WTC11 (cell line): Measurements from ENCODE around the gene BMP3.

Experiments used
- HMGA2 ChIP-seq: fragments of 250-450 bp; sonication (Bioruptor Pico); IDR thresholded peaks from 2 replicates; pipeline ENCODE4 v1.4.0; 2021; ENCODE audit warnings: mild to moderate bottlenecking, moderate library complexity
- KAT7 ChIP-seq: sonication (generic); formaldehyde crosslinking; IDR thresholded peaks from 2 replicates; pipeline ENCODE4 v1.8.1; 2023; ENCODE audit warnings: missing genetic modification reagents, mild to moderate bottlenecking, borderline replicate concordance
- MXD4 ChIP-seq: fragments of 250-450 bp; sonication (Bioruptor Pico); IDR thresholded peaks from 2 replicates; pipeline ENCODE4 v1.8.0; 2021; ENCODE audit warnings: mild to moderate bottlenecking, moderate library complexity, borderline replicate concordance
- TF ChIP-seq, protein P1 (sequence below): sonication (generic); formaldehyde crosslinking; IDR thresholded peaks from 2 replicates; pipeline ENCODE4 v1.8.0; 2022; ENCODE audit warnings: mild to moderate bottlenecking, missing genetic modification reagents
- TF ChIP-seq, protein P2 (sequence below): sonication (generic); formaldehyde crosslinking; conservative IDR thresholded peaks from 2 replicates; pipeline ENCODE4 v1.8.1; 2022; ENCODE audit warnings: mild to moderate bottlenecking, missing genetic modification reagents
- TF ChIP-seq, protein P3 (sequence below): fragments of 200-600 bp; IDR thresholded peaks from 2 replicates; pipeline ENCODE4 v1.8.0; 2022; ENCODE audit warnings: antibody characterized with exemption
- TF ChIP-seq, protein P4 (sequence below): fragments of 250-450 bp; sonication (Bioruptor Pico); IDR thresholded peaks from 2 replicates; pipeline ENCODE4 v2.1.2; 2022; ENCODE audit warnings: mild to moderate bottlenecking, moderate library complexity
- TF ChIP-seq, protein P5 (sequence below): sonication (generic); formaldehyde crosslinking; IDR thresholded peaks from 2 replicates; pipeline ENCODE4 v1.8.1; 2022; ENCODE audit warnings: mild to moderate bottlenecking, moderate library complexity, missing genetic modification reagents
- TF ChIP-seq, protein P6 (sequence below): sonication (generic); formaldehyde crosslinking; IDR thresholded peaks from 2 replicates; pipeline ENCODE4 v1.8.0; 2023; ENCODE audit warnings: mild to moderate bottlenecking, missing genetic modification reagents

DNA sequence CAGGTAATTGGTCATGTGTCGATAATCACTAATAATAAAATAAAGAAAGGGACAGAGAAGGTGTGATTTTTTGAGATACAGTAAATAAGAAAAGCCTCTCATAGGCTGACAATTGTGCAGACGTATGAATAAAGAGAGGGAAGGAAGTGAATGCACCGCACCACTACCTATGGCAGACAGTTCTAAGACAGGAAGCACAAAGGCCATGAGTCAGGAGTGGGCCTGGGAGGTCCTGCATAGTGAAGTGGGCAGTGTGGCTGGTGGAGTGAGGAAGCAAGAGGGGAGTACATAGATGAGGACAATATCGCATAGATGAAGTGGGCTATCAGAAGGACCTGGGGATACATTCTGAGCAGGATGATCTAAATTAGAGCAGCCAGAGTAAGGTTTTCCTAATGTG, 75.6 kb downstream of the BMP3 start:
- TF ChIP-seq, protein P1, sequence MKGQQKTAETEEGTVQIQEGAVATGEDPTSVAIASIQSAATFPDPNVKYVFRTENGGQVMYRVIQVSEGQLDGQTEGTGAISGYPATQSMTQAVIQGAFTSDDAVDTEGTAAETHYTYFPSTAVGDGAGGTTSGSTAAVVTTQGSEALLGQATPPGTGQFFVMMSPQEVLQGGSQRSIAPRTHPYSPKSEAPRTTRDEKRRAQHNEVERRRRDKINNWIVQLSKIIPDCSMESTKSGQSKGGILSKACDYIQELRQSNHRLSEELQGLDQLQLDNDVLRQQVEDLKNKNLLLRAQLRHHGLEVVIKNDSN (CRISPR knock-in tag) = no peak
- TF ChIP-seq, protein P2, sequence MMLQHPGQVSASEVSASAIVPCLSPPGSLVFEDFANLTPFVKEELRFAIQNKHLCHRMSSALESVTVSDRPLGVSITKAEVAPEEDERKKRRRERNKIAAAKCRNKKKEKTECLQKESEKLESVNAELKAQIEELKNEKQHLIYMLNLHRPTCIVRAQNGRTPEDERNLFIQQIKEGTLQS = no peak
- TF ChIP-seq, protein P3, sequence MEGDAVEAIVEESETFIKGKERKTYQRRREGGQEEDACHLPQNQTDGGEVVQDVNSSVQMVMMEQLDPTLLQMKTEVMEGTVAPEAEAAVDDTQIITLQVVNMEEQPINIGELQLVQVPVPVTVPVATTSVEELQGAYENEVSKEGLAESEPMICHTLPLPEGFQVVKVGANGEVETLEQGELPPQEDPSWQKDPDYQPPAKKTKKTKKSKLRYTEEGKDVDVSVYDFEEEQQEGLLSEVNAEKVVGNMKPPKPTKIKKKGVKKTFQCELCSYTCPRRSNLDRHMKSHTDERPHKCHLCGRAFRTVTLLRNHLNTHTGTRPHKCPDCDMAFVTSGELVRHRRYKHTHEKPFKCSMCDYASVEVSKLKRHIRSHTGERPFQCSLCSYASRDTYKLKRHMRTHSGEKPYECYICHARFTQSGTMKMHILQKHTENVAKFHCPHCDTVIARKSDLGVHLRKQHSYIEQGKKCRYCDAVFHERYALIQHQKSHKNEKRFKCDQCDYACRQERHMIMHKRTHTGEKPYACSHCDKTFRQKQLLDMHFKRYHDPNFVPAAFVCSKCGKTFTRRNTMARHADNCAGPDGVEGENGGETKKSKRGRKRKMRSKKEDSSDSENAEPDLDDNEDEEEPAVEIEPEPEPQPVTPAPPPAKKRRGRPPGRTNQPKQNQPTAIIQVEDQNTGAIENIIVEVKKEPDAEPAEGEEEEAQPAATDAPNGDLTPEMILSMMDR = no peak
- TF ChIP-seq, protein P4, sequence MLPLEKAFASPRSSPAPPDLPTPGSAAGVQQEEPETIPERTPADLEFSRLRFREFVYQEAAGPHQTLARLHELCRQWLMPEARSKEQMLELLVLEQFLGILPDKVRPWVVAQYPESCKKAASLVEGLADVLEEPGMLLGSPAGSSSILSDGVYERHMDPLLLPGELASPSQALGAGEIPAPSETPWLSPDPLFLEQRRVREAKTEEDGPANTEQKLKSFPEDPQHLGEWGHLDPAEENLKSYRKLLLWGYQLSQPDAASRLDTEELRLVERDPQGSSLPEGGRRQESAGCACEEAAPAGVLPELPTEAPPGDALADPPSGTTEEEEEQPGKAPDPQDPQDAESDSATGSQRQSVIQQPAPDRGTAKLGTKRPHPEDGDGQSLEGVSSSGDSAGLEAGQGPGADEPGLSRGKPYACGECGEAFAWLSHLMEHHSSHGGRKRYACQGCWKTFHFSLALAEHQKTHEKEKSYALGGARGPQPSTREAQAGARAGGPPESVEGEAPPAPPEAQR (CRISPR knock-in tag) = no peak
- TF ChIP-seq HMGA2 (CRISPR knock-in tag) (no peak), MXD4 (CRISPR knock-in tag) (no peak), KAT7 (no peak)
- TF ChIP-seq, protein P5, sequence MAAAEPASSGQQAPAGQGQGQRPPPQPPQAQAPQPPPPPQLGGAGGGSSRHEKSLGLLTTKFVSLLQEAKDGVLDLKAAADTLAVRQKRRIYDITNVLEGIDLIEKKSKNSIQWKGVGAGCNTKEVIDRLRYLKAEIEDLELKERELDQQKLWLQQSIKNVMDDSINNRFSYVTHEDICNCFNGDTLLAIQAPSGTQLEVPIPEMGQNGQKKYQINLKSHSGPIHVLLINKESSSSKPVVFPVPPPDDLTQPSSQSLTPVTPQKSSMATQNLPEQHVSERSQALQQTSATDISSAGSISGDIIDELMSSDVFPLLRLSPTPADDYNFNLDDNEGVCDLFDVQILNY = no peak
- TF ChIP-seq, protein P6, sequence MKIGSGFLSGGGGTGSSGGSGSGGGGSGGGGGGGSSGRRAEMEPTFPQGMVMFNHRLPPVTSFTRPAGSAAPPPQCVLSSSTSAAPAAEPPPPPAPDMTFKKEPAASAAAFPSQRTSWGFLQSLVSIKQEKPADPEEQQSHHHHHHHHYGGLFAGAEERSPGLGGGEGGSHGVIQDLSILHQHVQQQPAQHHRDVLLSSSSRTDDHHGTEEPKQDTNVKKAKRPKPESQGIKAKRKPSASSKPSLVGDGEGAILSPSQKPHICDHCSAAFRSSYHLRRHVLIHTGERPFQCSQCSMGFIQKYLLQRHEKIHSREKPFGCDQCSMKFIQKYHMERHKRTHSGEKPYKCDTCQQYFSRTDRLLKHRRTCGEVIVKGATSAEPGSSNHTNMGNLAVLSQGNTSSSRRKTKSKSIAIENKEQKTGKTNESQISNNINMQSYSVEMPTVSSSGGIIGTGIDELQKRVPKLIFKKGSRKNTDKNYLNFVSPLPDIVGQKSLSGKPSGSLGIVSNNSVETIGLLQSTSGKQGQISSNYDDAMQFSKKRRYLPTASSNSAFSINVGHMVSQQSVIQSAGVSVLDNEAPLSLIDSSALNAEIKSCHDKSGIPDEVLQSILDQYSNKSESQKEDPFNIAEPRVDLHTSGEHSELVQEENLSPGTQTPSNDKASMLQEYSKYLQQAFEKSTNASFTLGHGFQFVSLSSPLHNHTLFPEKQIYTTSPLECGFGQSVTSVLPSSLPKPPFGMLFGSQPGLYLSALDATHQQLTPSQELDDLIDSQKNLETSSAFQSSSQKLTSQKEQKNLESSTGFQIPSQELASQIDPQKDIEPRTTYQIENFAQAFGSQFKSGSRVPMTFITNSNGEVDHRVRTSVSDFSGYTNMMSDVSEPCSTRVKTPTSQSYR (CRISPR knock-in tag) = no peak
